HG02938 (cell line): ENCODE measurements around the gene FAM193A.

Experiments used
- ATAC-seq: cut with Tn5 transposase; IDR thresholded peaks from one replicate; pipeline ENCODE4 v1.9.1; 2021; ENCODE audit warnings: mild to moderate bottlenecking, moderate library complexity; ENCODE audit not compliant: unreplicated experiment

FAM193A gene

DNA sequence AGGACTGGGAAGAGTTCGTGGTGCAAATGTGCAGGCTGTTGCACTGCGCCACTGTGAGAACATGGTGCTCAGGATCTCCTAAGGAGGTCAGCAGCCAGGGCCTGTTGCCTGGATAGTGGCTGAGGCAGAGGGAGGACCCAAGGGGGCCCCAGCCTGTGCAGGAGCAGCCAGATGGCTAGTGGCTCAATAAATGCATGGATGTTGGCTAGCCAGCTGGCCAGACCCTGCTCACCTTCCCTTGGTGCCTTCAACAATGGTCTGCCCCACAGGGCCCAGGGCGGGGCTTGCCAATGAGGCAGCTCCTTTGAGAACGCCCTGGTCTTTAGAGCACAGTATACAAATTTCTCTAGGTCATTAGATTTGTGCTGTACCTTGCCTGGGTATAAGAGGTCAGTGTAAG is 152.2 kb downstream of the FAM193A start:
- ATAC-seq = no peak

- no peak for ATAC-seq
Measured at GRCh38 chr4:2689114-2689513, 152.7 kb downstream of the FAM193A start.

DNA sequence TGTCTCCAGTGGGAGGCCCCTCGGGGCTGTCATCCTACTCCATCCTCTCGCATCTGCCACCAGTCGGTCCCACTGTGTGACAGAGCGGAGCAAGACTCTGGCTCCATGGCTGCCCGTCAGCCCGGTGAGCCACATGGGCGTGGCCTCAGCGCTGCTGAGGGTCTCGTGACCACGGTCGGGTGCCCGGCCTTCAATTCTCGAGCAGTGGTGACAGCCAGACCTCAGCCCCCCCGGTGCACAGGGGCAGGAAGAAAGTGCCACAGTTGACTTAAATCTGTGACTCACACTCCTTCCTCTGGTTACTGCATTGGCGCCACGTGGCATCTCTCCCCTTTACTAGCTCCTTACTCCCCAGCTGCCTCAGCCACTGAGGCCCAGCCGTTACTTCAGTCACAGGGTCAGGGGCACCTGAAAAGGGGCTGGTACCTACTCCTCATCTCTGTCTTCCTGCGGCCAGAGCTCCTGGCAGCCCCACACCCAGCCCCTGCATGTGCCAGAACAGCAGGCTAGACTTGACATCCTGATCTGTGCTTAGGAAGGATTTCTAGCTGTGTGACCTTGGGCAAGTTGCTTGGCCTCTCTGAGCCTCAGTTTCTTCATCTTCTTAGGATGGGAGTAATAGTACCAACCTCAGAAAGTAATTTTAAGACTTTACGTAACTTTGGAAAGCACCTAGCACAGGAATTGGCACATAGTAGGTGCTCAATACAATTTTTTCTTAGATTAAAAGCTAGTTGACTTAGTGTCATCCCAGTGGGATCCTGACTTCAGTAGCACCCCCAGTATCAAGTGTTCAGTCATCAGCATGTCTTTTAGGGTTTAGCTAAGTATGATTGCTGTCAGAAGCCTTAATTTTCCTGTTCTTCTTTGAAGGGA is 153.6 kb downstream of the FAM193A start:
- ATAC-seq = peak; percentile 69

- ATAC-seq = no peak
Measured at GRCh38 chr4:2691313-2691712, 154.9 kb downstream of the FAM193A start.

DNA sequence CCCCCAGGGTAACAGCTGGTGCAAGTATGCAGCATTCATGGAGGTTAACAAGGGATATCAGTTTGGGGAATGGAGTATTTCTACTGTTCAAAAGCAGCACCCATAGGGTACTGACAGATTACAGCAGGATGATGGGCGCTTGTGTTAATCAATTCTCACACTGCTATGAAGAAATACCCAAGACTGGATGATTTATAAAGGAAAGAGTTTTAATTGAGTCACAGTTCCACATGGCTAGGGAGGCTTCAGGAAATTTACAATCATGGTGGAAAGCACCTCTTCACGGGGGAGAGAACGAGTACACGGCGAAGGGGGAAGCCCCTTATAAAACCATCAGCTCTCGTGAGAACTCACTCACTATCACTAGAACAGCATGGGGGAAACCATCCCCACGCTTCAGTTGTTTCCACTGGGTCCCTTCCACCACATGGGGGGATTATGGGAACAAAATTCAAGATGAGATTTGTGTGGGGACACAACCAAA is 155.5 kb downstream of the FAM193A start:
- no peak for ATAC-seq

- no peak for ATAC-seq
Measured at GRCh38 chr4:2694691-2695090, 158.2 kb downstream of the FAM193A start.

- no peak for ATAC-seq
Measured at GRCh38 chr4:2695346-2696060, 159.1 kb downstream of the FAM193A start.

DNA sequence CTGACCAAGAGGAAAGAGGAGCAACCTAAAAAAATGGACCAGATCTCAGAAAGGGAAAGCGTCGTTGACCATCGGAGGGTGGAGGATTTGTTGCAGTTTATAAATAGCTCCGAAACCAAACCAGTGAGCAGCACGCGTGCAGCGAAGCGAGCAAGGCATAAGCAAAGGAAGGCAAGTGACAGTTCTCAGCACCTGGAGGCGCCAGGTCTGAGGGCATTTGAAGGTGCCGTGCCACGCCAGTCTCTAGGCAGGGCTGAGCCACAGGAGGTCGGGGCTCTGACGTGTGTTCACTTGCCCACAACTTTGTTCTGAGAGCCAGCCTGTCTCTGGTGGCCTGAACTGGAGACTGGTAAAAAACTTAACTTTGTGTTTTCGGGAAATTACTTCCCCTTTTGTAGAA is 160.0 kb downstream of the FAM193A start:
- peak; percentile 95 for ATAC-seq

GRCh38 chr4:2697995-2698414 is 161.6 kb downstream of the FAM193A start:
- no peak for ATAC-seq

DNA sequence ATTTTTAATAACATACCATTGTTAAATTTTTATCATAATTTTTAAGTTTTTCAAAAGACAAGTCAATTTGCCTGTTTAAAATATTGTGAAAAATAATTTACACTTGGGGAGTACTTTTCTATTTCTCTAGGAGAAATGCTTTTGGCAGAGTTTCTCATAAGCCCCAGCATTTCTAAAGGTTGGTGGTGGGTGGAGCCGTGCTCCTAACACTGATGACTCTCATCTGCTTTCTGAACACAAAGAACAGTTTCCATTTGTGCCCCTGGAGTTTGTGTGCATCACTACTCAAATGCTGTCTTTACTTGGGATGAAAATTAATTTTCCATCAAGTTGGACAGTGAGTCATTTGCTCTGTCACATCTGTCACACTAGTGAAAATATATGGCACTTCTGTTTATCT is 162.1 kb downstream of the FAM193A start:
- no peak for ATAC-seq

- no peak for ATAC-seq
Measured at GRCh38 chr4:2698951-2699505, 162.6 kb downstream of the FAM193A start.

DNA sequence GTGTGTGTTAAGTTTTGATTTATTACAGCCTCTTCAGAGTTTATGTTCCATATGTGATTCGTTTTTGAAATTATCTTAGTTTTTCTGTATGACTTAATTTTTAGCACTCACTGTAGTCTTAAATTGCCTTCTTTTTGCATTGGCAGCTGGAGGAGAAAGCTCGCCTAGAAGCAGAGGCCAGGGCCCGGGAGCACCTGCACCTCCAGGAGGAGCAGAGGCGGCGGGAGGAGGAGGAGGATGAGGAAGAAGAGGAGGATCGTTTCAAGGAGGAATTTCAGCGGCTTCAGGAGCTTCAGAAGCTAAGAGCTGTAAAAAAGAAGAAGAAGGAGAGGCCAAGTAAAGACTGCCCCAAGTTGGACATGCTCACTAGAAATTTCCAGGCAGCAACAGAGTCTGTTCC is 163.1 kb downstream of the FAM193A start:
- no peak for ATAC-seq

GRCh38 chr4:2700031-2700430 is 163.6 kb downstream of the FAM193A start:
- ATAC-seq = no peak

GRCh38 chr4:2702361-2702760 is 165.9 kb downstream of the FAM193A start:
- no peak for ATAC-seq

GRCh38 chr4:2702770-2703169 is 166.3 kb downstream of the FAM193A start:
- ATAC-seq = no peak

GRCh38 chr4:2712261-2712842 is 175.9 kb downstream of the FAM193A start:
- no peak for ATAC-seq

DNA sequence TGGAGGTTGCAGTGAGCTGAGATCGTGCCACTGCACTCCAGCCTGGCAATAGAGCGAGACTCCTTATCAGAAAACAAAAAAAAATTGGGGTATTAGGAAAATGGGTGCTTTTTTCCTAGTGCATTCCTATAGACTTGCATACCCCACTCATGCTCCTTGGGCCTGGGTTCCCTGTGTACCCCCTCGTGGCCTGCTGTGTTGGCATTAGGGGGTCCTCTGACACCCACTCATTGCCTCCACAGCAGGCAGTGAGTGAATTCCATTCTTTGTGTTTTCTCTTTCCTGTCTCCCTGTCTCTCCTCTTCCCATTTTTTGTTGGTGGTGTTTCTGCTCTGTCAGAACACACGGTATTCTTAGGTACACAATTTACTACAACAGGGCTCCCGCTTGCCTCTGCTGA is 176.9 kb downstream of the FAM193A start:
- no peak for ATAC-seq

GRCh38 chr4:2714061-2714770 is 177.8 kb downstream of the FAM193A start:
- no peak for ATAC-seq

GRCh38 chr4:2714918-2715317 is 178.5 kb downstream of the FAM193A start:
- no peak for ATAC-seq

- no peak for ATAC-seq
Measured at GRCh38 chr4:2715426-2715825, 179.0 kb downstream of the FAM193A start.

GRCh38 chr4:2716236-2716635 is 179.8 kb downstream of the FAM193A start:
- no peak for ATAC-seq
